GM18873 (cell line): ENCODE results near the gene SPEG.

Experiments used
- ATAC-seq: cut with Tn5 transposase; IDR thresholded peaks from one replicate; pipeline ENCODE4 v1.9.1; 2021; ENCODE audit warnings: mild to moderate bottlenecking, moderate library complexity, moderate number of reproducible peaks; ENCODE audit not compliant: unreplicated experiment, low FRiP score

Gene SPEG

DNA sequence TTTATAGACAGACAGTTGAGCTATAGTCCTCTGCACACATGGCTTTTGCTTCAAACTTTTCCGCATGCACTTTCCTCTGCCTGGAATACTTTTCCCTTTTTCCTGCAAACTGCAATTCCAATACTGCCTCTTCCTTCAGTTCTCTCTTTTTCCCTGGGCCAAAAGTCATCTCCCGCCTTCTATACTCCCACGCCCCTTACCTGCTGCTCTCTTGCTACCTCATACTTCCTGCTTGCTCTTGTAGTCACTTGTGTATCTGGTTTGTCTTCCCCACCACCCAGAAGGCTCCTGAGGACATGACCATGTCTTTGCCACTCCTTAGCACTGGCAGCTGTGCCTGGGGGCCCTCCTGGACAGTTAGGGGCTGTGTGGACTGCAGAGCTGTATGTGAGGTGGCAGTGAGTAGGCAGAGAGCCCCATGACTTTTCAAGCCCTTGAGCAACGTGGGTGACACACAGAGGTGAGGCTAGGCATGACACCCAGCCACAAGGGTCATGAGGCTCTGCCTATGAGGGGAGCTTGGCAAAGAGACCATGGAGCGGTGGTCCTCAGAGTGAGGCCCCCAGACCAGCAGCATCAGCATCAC is 23.2 kb downstream of the SPEG start:
- no peak for ATAC-seq

DNA sequence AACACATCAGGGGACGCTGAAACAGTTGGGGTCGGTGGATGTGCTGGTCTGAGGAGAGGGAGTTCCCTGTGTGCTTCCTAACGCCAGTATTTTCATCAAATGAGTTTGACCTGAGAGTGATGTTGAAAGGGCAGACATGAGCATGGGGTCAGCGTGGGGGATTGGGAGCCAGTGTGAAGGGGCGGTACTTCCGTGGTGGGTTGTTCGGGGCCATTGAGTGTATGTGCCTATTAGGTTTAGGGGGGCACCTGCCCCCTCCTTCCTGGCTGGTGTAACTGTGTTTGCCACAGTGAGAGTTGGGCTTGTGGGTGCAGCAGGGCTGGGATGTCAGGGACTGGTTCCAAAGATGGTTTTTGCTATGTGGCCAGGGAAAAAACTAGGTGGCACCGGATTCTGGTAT is 24.4 kb downstream of the SPEG start:
- ATAC-seq, result no peak

DNA sequence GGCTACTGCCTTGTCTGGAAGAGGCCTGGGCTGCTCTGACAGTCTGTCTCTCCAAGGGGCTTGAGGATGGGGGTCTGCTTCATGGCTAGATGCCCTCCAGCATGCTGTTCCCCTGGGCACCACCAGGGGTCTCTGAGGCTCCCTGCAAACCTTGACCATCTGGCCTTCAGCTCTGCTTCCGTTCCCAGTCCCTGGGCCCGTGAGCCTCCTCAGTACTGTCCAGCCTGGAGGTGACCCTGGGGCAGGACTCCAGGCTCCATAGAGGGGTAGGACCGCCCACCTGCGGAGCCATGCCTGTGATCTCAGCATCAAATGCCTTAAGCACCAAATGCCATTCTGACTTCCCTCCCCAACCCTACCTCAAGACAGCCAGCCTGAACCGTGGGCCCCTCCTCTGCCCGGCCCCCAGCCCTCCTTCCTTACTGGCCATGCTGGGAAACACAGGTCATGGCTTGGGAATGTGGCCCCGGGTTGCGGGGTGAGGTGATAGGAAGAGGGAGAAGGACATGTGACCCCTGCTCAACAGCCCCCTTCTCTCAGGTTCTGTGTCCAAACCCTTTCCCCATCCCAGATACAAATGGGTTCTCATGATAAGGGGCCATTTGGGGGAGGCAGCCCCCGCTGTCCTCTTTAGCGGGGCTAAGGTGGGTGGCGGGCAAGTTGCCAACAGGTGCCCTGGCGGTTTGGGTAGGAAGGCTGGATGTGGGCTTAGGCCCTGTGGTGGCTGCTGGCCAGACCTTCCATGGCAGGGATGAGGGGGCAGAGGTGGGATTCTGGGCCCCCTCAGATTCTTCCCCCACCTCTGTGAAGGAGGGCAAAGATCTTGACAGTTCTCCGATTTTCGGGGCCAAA is 25.0 kb downstream of the SPEG start:
- no peak for ATAC-seq

DNA sequence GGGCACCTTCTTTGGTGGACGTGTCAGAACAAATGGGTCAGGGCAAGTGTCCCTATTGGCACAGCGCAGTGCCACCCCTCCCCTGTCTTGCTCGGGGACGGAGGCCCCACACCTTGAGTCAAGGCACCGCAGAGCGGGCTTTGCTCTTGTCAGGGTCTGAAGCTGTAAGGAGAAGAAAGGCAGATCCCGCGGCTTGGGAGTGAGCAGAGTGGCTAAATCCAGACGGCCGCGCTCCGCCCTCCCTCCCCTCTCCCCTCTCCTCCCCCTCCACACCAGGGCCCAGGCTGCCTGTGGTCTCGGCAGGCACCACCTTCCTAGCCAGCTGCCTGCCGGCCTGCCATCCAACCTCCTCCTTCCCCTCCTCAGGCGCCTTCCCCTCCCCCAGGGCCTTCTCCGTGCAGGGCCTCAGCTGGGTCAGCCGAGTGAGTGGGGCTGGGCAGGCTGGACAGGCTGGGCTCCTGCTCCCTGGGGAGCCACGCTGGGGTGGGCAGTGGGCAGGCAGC is 25.8 kb downstream of the SPEG start:
- ATAC-seq, result no peak

DNA sequence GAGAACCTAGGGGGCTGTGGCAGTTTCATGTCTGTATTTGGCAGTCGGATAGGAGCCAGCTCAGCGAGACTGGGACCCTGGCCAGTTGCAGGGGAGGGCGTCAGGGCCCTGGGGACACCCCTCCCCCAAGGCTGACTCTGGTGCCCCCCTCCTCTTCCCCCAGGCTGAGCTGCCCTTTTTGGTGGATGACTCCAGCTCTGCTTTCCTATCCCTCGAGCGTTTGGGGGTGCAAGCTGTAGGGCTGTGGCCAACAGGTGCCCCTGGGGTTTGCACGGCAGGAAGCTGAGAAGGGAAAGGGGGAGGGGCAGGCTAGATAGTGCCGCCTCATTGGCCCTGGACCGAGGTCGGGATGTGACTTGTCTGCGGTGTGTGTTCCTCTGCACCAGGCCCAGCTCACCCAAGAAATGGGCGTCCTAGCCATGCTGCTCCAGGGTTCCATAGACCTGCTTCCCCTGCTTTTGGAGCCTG is 26.4 kb downstream of the SPEG start:
- ATAC-seq, result no peak

DNA sequence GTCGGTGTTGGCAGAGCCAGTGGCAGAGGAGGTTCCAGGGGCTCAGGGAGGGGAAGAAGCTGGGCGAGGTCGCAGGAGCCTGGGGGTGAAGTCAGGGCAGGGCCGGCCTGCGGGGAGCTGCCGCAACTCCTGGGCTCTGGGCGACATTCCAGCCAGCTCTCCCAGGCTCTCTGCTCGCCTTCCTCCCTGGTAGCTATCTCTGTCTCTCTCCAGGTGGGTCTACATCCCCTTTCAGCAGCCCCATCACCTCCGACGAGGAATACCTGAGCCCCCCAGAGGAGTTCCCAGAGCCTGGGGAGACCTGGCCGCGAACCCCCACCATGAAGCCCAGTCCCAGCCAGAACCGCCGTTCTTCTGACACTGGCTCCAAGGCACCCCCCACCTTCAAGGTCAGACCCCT is 27.0 kb downstream of the SPEG start:
- no peak for ATAC-seq

DNA sequence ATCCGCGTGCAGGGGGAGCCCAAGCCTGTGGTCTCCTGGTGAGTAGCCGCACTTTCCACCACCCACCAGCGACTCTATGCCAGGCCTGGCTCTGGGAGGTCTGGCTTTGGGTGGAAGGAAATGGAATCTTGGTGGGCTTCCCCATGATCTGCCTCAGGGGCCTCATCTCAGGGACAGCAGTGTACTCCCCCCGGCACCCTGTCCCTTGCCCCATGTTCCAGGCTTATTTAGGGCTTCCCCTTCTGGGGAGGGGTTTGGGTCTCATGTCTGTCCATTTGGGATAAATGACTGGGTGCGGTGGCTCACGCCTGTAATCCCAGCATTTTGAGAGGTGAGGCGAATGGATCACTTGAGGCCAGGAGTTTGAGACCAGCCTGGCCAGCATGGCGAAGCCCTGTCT is 27.7 kb downstream of the SPEG start:
- ATAC-seq, result no peak

DNA sequence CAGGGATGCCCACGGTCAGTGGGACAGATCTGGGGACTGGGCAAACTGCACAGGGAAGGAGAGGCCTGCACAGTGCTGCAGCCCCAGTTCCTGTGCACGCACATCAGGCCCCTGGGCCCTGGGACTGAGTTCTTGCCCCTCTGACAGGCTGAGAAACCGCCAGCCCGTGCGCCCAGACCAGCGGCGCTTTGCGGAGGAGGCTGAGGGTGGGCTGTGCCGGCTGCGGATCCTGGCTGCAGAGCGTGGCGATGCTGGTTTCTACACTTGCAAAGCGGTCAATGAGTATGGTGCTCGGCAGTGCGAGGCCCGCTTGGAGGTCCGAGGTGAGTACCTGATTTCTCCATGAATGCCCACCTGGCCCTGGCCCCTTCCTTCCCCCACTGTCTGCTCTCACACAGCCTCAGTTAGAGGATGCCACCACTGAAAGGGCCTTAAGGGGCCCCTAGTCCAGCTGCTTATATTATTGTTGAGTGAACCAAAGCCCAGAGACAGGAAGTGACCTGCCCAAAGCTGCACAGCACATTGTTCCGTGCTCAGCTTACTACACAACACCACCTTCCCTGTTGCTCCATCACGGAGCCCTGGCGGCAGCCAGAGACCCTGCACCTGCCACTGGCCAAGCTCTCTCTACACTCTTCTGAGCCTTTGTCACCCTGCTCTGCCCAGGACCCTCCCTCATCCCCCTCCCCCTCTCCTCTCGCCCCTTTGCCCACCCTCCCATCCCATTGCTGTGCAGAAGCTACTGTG is 29.8 kb downstream of the SPEG start:
- no peak for ATAC-seq

DNA sequence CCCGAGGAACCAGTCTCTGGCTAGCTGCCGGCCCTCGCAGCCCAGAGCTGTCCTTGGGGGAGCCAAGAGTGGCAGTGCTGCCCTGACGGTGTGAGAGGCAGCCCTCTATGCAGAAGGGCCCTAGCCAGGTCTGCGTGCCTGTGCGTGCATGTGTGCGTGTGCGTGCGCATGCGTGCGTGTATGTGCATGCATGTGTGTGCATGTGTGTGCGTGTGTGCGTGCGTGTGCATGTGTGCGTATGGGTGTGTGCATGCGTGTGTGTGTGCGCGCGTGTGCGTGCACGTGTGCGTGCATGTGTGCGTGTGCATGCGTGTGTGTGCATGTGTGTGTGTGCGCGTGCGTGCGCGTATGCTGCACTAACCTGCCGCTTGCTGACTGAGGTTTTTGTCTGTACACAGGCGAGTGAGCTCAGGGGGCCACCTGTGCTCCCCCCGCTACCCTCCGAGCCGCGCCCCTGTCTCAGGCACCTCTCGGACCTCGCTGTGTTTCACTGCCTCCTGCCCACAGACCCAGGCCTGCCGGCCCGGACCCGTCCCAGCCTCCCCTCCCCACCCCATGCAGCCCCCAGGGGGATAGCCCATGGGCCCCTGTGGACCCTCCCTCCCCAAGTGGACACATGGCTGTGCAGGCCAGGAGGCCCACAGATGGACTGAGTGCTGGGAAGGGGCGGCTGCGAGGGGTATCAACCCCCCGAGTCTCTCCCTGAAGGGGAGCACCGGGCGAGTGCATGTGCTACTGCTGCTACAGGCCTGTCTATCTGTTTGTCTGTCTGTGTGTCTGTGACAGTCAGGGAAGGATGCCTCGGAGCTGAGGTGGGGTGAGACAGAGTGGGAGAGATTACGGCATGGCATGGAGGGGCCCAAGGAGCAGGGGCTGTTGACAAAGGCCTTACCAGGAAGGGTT is 31.3 kb downstream of the SPEG start:
- ATAC-seq, result no peak

DNA sequence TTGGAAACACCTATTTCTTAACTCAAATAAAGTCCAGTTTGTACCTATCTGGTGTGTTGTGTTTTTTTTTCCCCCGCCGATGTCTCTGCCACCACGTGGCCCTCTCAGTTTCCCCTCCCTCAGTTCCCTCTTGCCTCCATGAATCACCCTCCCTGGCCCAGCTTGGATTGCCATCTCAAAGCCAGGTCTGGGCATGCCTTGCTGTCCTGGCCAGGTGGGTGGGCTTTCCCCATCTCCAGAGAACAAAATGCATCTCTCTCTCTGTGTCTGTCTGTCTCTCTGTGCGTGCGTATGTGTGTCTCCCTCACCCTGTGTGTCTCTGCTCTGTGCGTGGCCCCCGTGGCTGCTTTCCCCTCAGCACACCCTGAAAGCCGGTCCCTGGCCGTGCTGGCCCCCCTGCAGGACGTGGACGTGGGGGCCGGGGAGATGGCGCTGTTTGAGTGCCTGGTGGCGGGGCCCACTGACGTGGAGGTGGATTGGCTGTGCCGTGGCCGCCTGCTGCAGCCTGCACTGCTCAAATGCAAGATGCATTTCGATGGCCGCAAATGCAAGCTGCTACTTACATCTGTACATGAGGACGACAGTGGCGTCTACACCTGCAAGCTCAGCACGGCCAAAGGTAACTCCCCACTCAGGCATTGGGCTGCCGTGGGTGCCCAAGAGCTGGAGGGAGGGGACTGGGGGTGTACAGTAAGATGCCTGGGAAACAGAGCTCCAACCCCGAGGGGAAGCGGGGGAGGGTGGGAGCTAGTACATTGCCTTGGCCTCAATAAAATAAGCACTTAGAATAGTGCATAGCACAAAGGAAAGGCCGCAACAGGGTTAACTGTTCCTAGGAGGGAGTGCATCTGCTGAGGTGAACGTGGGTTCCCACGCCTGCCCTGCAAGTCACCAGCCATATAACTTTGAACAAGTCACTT is 32.4 kb downstream of the SPEG start:
- no peak for ATAC-seq

DNA sequence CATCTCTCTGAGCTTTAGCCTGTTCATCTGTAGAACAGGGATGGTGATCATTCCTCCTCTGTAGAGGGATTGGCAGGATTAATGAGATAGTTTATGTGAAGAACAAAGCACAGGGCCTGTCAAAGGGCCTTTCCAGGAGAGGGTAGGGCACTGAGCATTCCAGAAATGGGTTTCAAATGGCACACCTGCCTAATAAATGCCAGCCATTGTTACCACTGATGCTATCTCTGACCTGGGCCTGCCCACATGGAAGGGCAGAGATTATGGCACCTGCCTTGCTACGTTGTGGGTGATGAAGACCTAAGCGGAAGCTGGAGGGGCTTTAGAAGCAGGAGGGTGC is 33.1 kb downstream of the SPEG start:
- no peak for ATAC-seq

DNA sequence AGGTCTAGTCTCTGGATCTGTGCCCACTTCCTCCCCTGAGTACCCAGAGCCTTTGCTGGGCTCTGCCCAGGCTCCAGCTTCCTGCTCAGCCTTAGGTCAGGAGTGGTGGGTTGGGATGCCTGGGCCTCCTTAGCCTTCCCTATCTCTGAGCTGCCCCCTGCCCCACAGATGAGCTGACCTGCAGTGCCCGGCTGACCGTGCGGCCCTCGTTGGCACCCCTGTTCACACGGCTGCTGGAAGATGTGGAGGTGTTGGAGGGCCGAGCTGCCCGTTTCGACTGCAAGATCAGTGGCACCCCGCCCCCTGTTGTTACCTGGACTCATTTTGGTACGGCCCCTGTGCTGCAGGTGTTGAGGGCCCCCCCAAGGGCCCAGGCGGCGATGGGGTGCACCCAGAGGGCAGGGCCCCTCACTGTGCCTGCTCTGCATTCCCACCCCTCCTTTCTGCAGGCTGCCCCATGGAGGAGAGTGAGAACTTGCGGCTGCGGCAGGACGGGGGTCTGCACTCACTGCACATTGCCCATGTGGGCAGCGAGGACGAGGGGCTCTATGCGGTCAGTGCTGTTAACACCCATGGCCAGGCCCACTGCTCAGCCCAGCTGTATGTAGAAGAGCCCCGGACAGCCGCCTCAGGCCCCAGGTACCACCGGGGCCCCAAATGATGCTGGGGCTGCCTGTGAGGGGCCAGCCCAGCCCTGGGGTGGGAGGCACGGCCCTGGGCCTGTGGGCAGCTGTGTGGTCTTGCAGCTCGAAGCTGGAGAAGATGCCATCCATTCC is 34.0 kb downstream of the SPEG start:
- no peak for ATAC-seq

DNA sequence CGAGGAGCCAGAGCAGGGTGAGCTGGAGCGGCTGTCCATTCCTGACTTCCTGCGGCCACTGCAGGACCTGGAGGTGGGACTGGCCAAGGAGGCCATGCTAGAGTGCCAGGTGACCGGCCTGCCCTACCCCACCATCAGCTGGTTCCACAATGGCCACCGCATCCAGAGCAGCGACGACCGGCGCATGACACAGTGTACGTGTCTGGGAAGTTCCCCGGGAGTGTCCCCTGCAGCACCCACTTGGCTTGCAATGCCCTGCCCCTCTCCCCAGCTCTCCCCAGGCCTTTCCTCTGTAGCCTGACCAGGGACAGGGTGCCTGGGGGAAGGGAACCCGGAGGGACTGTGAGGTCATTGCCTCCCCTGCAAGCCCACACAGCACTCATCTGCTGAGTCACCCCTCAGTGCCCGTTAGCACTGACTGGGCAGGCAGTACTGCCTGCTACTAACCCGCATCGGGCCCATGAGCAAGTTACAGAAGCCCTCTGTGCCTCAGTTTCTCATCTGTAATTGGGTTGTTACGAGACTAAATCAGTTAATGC is 34.6 kb downstream of the SPEG start:
- ATAC-seq, result no peak

DNA sequence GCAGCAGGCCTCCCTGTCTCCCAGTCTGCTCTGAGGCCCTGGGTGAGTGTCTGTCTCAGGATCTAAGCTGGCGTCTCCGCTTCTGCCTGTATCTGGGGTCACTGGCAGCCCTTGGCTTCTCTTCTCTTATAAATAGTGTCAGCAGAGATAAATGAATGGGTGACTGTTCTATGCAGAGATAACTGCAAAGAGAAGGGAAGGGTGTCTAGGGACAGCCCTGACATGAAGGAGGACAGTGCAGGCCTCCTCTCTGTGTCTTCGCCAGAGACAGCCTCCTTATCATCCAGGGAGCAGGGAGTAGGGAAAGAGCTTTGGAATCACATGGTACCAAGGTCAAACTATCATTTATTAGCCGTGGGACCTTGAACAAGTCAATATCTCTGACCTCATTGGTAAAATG is 35.8 kb downstream of the SPEG start:
- no peak for ATAC-seq

DNA sequence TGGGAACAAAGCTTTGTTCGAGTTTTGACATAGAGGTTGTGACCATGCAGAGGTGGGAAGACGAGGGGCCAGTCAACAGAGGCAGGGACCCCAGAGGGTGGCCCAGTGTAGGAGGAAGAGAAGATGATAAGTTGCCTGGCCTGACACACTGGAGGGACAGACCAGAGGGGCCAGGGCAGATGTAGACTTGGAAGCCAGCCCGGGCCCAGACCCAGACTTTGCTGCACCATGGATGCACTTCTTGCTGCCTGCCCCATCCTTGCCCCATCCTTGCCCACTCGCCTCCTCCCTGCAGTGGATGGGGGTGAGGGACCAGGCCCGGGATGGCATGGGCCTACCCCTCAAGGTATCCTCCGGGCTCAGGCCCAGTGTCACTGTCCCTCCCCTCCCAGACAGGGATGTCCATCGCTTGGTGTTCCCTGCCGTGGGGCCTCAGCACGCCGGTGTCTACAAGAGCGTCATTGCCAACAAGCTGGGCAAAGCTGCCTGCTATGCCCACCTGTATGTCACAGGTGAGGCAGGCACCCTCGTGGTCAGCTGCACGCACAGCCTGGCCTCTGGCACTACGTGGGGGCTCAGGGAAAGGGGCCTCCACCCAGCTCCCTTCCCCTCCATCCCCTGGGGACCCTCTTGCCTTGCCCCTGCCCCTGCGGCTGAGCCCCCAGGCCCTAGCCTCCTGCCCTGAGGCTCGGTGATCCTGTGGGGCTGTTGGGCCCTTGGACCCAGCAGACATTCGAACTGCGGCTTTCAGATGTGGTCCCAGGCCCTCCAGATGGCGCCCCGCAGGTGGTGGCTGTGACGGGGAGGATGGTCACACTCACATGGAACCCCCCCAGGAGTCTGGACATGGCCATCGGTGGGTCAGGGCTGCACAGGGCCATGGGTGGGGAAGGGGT is 37.1 kb downstream of the SPEG start:
- ATAC-seq, result no peak

DNA sequence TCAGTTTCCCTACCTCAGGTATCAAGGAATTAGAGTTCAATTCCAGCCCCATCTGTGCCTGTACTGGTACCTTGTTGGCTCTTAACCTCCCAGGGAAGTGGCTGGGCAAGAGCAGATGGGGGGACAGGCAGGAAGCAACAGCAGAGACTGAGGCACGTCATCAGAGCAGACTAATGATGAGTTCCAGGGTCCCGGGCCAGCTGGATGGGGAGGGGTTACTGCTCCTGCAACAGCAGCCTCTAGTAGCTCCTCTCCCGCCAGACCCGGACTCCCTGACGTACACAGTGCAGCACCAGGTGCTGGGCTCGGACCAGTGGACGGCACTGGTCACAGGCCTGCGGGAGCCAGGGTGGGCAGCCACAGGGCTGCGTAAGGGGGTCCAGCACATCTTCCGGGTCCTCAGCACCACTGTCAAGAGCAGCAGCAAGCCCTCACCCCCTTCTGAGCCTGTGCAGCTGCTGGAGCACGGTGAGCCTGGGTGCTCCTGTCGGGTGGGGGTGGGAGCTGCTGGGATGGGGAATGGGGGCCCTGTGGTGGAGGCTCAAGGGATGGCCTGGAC is 38.1 kb downstream of the SPEG start:
- ATAC-seq, result no peak

DNA sequence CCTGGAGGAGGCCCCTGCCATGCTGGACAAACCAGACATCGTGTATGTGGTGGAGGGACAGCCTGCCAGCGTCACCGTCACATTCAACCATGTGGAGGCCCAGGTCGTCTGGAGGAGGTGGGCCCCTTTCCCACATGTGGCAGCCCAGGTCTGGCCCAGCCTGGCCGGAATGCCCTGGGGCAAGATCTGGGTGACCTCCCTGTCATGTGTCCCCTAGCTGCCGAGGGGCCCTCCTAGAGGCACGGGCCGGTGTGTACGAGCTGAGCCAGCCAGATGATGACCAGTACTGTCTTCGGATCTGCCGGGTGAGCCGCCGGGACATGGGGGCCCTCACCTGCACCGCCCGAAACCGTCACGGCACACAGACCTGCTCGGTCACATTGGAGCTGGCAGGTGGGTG is 38.9 kb downstream of the SPEG start:
- ATAC-seq, result no peak
